Neural crest cell (in vitro differentiated cells): ENCODE measurements around the gene HIF3A. TPM values are rescaled to one million over a fixed set of nuclear protein-coding genes. Genes with fewer than 3 reads are reported as not detected.
"Not testable (repeated sequence)": the region's sequence is repeated elsewhere in the genome, so short reads cannot be mapped to it uniquely, and the experiment has no call there.

Source experiments
- DNase-seq: peaks from one replicate; pipeline ENCODE4 v3.0.0; 2021; ENCODE audit warnings: low read depth, mixed read lengths, low spot score
- H3K27ac Mint-ChIP-seq: one replicate; pipeline ENCODE4 v1.8.0; 2021; ENCODE audit warnings: mild to moderate bottlenecking, mixed read lengths; ENCODE audit not compliant: unreplicated experiment
- H3K27me3 Mint-ChIP-seq: 2 replicates; pipeline ENCODE4 v1.8.0; 2021; ENCODE audit warnings: low read depth, mild to moderate bottlenecking, mixed read lengths
- H3K36me3 Mint-ChIP-seq: 2 replicates; pipeline ENCODE4 v1.8.0; 2021; ENCODE audit warnings: low read depth, mild to moderate bottlenecking, mixed read lengths
- H3K4me1 Mint-ChIP-seq: 2 replicates; pipeline ENCODE4 v1.8.0; 2021; ENCODE audit warnings: mixed read lengths
- H3K4me3 Mint-ChIP-seq: one replicate; pipeline ENCODE4 v1.8.0; 2021; ENCODE audit warnings: mild to moderate bottlenecking, mixed read lengths
- H3K9me3 Mint-ChIP-seq: 2 replicates; pipeline ENCODE4 v1.8.0; 2021; ENCODE audit warnings: mixed read lengths
- CTCF ChIP-seq: fragments of 200-600 bp; sonication (generic); conservative IDR thresholded peaks from 2 replicates; pipeline ENCODE4 v1.5.0; 2021; ENCODE audit warnings: antibody characterized with exemption, mild to moderate bottlenecking
- long read RNA-seq: library from polyadenylated mRNA; unstranded; transcript quantifications from one replicate; pipeline ENCODE4 v2.0.0, GENCODE V29; 2020
- total RNA-seq: library from RNA; stranded (reverse); gene quantifications from 2 replicates; pipeline ENCODE4 v1.2.1, GENCODE V29; 2021

The HIF3A gene
- total RNA-seq = 6.9 and 7.6 TPM in 2 replicates
- long read RNA-seq = 0 reads

- H3K27ac Mint-ChIP-seq = no peak within 1 kb of the TSS
Measured at GRCh38 chr19:46296722-46297461, at the start of gene HIF3A. TSS of gene HIF3A (plus strand) at chr19:46297042. CDS start at chr19:46297077, 35 bp downstream.

GRCh38 chr19:46250076-46250735, 46.6 kb upstream of the HIF3A start:
- Mint-ChIP-seq H3K27me3 (peaks cover 66% of the 10 kb centered on the region), H3K4me3 (no peak overlapping the region), H3K9me3 (no peaks in the 10 kb centered on the region), H3K36me3 (no peaks in the 10 kb centered on the region), H3K4me1 (no peaks in the 10 kb centered on the region), H3K27ac (no peak overlapping the region)
- DNase-seq = no peak
- TF ChIP-seq CTCF = no peak

More at GRCh38 chr19:46296722-46297461, at the start of gene HIF3A:
- H3K27me3 Mint-ChIP-seq = peaks cover 25% of the 10 kb centered on the region
- no peaks in the 10 kb centered on the region for H3K9me3 Mint-ChIP-seq
- H3K36me3 Mint-ChIP-seq = no peaks in the 10 kb centered on the region
- peak within 1 kb of the TSS; percentile 86 for H3K4me3 Mint-ChIP-seq
- TF ChIP-seq CTCF = no peak
- DNase-seq = peak; percentile 78
- H3K4me1 Mint-ChIP-seq = peaks cover 17% of the 10 kb centered on the region

DNA sequence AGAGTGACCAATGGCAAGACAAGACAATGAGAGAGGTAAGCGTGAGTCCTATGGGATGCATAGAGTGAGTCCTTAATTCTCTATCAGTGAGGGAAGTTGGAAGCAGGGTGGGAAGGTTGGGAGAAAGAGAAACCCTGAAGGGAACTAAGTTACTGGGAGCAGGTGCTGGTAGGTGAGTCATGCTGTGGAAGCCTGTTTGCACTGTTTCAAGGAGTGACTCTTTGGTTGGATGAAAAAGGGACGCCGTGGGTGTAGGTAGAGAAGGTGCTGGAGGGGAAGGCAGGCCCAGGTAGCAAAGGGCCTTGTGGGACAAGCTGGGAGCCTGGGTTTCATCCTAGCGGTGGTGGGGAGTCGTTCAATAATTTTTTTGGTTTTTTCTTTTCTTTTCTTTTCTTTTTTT, 45.4 kb upstream of the HIF3A start:
- Mint-ChIP-seq H3K27me3 (peaks cover 56% of the 10 kb centered on the region), H3K4me3 (no peak overlapping the region), H3K36me3 (no peaks in the 10 kb centered on the region), H3K27ac (no peak overlapping the region), H3K9me3 (no peaks in the 10 kb centered on the region), H3K4me1 (no peaks in the 10 kb centered on the region)
- TF ChIP-seq CTCF = no peak
- DNase-seq = no peak

GRCh38 chr19:46254776-46255175, 42.1 kb upstream of the HIF3A start:
- H3K9me3 Mint-ChIP-seq = no peaks in the 10 kb centered on the region
- no peak for TF ChIP-seq CTCF
- H3K36me3 Mint-ChIP-seq = no peaks in the 10 kb centered on the region
- no peaks in the 10 kb centered on the region for H3K4me1 Mint-ChIP-seq
- no peak overlapping the region for H3K4me3 Mint-ChIP-seq
- H3K27me3 Mint-ChIP-seq = peaks cover 39% of the 10 kb centered on the region
- H3K27ac Mint-ChIP-seq = no peak overlapping the region
- DNase-seq = no peak

GRCh38 chr19:46256855-46257254, 40.0 kb upstream of the HIF3A start:
- Mint-ChIP-seq H3K4me3 (no peak overlapping the region), H3K9me3 (no peaks in the 10 kb centered on the region), H3K36me3 (no peaks in the 10 kb centered on the region), H3K27ac (no peak overlapping the region), H3K4me1 (no peaks in the 10 kb centered on the region), H3K27me3 (peaks cover 21% of the 10 kb centered on the region)
- TF ChIP-seq CTCF = no peak
- DNase-seq = no peak

DNA sequence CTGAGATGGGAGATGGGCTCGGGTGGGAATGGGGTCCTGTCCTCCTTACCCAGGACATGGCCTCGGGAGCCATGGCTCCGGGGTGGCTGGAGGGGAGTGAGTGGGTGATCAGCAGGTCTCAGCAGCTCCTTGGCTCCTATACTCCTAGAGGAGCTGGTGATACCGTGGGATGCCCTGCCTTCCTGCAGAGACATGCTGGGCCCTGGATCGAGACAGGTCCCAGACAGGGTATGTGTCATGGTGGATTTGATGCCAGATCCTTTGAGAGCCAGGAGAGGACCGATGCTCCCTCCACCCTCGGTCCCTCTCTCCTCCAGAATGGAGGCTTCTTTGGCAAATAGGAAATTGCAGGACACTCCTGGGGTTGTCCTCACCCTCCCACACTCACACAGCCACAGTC, 35.3 kb upstream of the HIF3A start:
- not testable (repeated sequence) for H3K27ac Mint-ChIP-seq, H3K9me3 Mint-ChIP-seq, H3K4me1 Mint-ChIP-seq, H3K4me3 Mint-ChIP-seq, H3K36me3 Mint-ChIP-seq, DNase-seq
- H3K27me3 Mint-ChIP-seq = peaks cover 30% of the 10 kb centered on the region

GRCh38 chr19:46262684-46263296, 34.1 kb upstream of the HIF3A start:
- H3K36me3 Mint-ChIP-seq, H3K4me3 Mint-ChIP-seq, H3K4me1 Mint-ChIP-seq, DNase-seq, H3K9me3 Mint-ChIP-seq: not testable (repeated sequence)
- Mint-ChIP-seq H3K27me3 (peaks cover 37% of the 10 kb centered on the region), H3K27ac (peak overlapping the region; percentile 45)

DNA sequence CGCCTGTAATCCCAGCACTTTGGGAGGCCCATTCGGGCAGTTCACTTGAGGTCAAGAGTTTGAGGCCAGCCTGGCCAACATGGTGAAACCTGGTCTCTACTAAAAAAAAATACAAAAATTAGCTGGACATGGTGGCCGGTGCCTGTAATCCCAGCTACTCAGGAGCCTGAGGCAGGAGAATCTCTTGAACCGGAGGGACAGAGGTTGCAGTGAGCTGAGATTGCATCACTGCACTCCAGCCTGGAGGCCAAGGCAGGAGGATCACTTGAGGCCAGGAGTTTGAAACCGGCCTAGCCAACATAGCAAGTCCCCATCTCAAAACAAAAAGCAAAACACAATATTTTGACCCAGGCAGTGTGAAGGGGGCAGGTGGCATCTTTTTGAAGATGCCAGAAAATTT, 32.0 kb upstream of the HIF3A start:
- H3K4me1 Mint-ChIP-seq, H3K36me3 Mint-ChIP-seq, H3K27ac Mint-ChIP-seq, H3K9me3 Mint-ChIP-seq, H3K4me3 Mint-ChIP-seq, DNase-seq: not testable (repeated sequence)
- H3K27me3 Mint-ChIP-seq = peaks cover 38% of the 10 kb centered on the region
